ENCODE measurements around the gene SFTPB. TPM values are rescaled to one million over a fixed set of nuclear protein-coding genes. Genes with fewer than 3 reads are reported as not detected.

The SFTPB gene
- total RNA-seq, 2 experiments from 2014 or later, result not detected

- Histone ChIP-seq H3K27ac (ENCODE audit: low read depth, low read length, poor library complexity, severe bottlenecking) (no peak overlapping the region), H2AFZ (ENCODE audit: low read length) (no peak overlapping the region), H3K4me3 (ENCODE audit: low read depth, low read length, poor library complexity, severe bottlenecking) (no peak overlapping the region), H3K9me2 (ENCODE audit: insufficient read depth, low read length) (no peaks in the 10 kb centered on the region), H4K20me1 (ENCODE audit: insufficient read depth, low read length) (no peaks in the 10 kb centered on the region), H3K9me3 (ENCODE audit: low read length) (no peaks in the 10 kb centered on the region), H3K36me3 (ENCODE audit: insufficient read depth, low read length) (no peaks in the 10 kb centered on the region), H3K4me2 (ENCODE audit: low read length) (no peak overlapping the region), H3K4me1 (ENCODE audit: insufficient read depth, low read length, poor library complexity, severe bottlenecking) (peaks cover 4% of the 10 kb centered on the region), H3K79me2 (ENCODE audit: insufficient read depth, low read depth, low read length) (no peaks in the 10 kb centered on the region)
- no TSS peak for BruUV-seq (replicated peaks)
- ChIA-PET CTCF (ENCODE audit: unreplicated experiment) (no interaction called here), POLR2A (interaction anchor here (0.6 kb wide), 1 partner anchor 14 kb away, joined by 4 read pairs; no protein-coding TSS in a partner anchor)
- DNase-seq (ENCODE audit: low spot score), result no peak
- TF ChIP-seq CTCF (conservative IDR thresholded peaks at IDR 0.05; ENCODE audit: low read length) (no peak), EZH2phosphoT487 (IDR thresholded peaks at IDR 0.05; ENCODE audit: borderline replicate concordance, low read depth, low read length) (no peak)
- intact Hi-C loops (cut with micrococcal nuclease; ENCODE audit: unreplicated experiment), result no loop called here
Measured at GRCh38 chr2:85666435-85667316, 1.3 kb downstream of the SFTPB start.

- no TSS peak for BruUV-seq (replicated peaks)
- POLR2A ChIA-PET, result interaction anchor here (0.6 kb wide), 1 partner anchor 14 kb away, joined by 4 read pairs; no protein-coding TSS in a partner anchor
- TF ChIP-seq CTCF (conservative IDR thresholded peaks at IDR 0.05; ENCODE audit: low read length) (no peak), EZH2phosphoT487 (IDR thresholded peaks at IDR 0.05; ENCODE audit: borderline replicate concordance, low read depth, low read length) (no peak)
Measured at GRCh38 chr2:85666016-85666415, 2.0 kb downstream of the SFTPB start.

More at GRCh38 chr2:85666016-85666415, 2.0 kb downstream of the SFTPB start:
- intact Hi-C loops (cut with micrococcal nuclease; ENCODE audit: unreplicated experiment), result no loop called here
- Histone ChIP-seq H2AFZ (ENCODE audit: low read length) (no peak overlapping the region), H4K20me1 (ENCODE audit: insufficient read depth, low read length) (no peaks in the 10 kb centered on the region), H3K4me3 (ENCODE audit: low read depth, low read length, poor library complexity, severe bottlenecking) (no peak overlapping the region), H3K4me1 (ENCODE audit: insufficient read depth, low read length, poor library complexity, severe bottlenecking) (peaks cover 4% of the 10 kb centered on the region), H3K36me3 (ENCODE audit: insufficient read depth, low read length) (no peaks in the 10 kb centered on the region), H3K9me3 (ENCODE audit: low read length) (no peaks in the 10 kb centered on the region), H3K4me2 (ENCODE audit: low read length) (no peak overlapping the region), H3K27ac (ENCODE audit: low read depth, low read length, poor library complexity, severe bottlenecking) (no peak overlapping the region), H3K9me2 (ENCODE audit: insufficient read depth, low read length) (no peaks in the 10 kb centered on the region), H3K79me2 (ENCODE audit: insufficient read depth, low read depth, low read length) (no peaks in the 10 kb centered on the region)
- CTCF ChIA-PET (ENCODE audit: unreplicated experiment), result no interaction called here
- DNase-seq (ENCODE audit: low spot score), result no peak
